HepG2 (cell line): ENCODE results near the gene SLC9A1. TPM values are rescaled to one million over a fixed set of nuclear protein-coding genes. Genes with fewer than 3 reads are reported as not detected.

ENCODE experiments used
- ATAD3A ChIP-seq: sonication (generic); formaldehyde crosslinking; IDR thresholded peaks from 2 replicates; pipeline ENCODE4 v1.4.0; 2020; ENCODE audit warnings: missing genetic modification reagents
- ATF2 ChIP-seq: sonication (generic); formaldehyde crosslinking; IDR thresholded peaks from 2 replicates; pipeline ENCODE4 v1.4.0; 2020; ENCODE audit warnings: missing genetic modification reagents
- KMT2A ChIP-seq: sonication (generic); formaldehyde crosslinking; IDR thresholded peaks from 2 replicates; pipeline ENCODE4 v1.4.0; 2020; ENCODE audit warnings: missing genetic modification reagents
- RAD21 ChIP-seq: fragments of 450-650 bp; formaldehyde crosslinking; IDR thresholded peaks from 2 replicates; pipeline ENCODE4 v1.5.0; 2020; ENCODE audit warnings: mild to moderate bottlenecking
- RFXAP ChIP-seq: sonication (generic); formaldehyde crosslinking; IDR thresholded peaks from 2 replicates; pipeline ENCODE4 v1.4.0; 2020; ENCODE audit warnings: missing genetic modification reagents, borderline replicate concordance
- SP1 ChIP-seq, 2 experiments: fragments of 450-650 bp in 1 of 2; sonication (generic) in 1 of 2; formaldehyde crosslinking in 1 of 2; IDR thresholded peaks; 2 replicates each; pipeline versions ENCODE4 v1.4.0 to v1.6.1; 2016 to 2020; ENCODE audit warnings: missing genetic modification reagents in 1 of 2
- SP4 ChIP-seq: sonication (generic); formaldehyde crosslinking; IDR thresholded peaks from 2 replicates; pipeline ENCODE4 v1.8.1; 2023; ENCODE audit warnings: mild to moderate bottlenecking, missing genetic modification reagents
- TCF7L2 ChIP-seq: IDR thresholded peaks from 2 replicates; pipeline ENCODE4 v1.6.1; 2011; ENCODE audit warnings: mild to moderate bottlenecking, low read depth, low read length, moderate library complexity
- ZNF10 ChIP-seq: sonication (generic); formaldehyde crosslinking; IDR thresholded peaks from 2 replicates; pipeline ENCODE4 v1.4.0; 2020; ENCODE audit warnings: mild to moderate bottlenecking, low read depth, missing genetic modification reagents, borderline replicate concordance
- ZNF367 ChIP-seq: sonication (generic); formaldehyde crosslinking; IDR thresholded peaks from 2 replicates; pipeline ENCODE4 v1.4.0; 2020; ENCODE audit warnings: missing genetic modification reagents, borderline replicate concordance
- polyA plus RNA-seq, 8 experiments: library from polyadenylated mRNA; depleted of rRNA in 3 of 8; stranded (reverse) in 7 of 8; unstranded in 1 of 8; fragments of >200 nt; fragmentation: Illumina TruSeq in 4 of 8; extraction: Trizol in 4 of 8; gene quantifications; 2 replicates each; pipeline versions ENCODE4 v1.2.1 to v1.2.3, GENCODE V29; 2011 to 2016; ENCODE audit warnings: low read depth in 4 of 8, missing spikeins in 1 of 8, mixed read lengths in 1 of 8; ENCODE audit not compliant: insufficient read depth in 1 of 8
- total RNA-seq, 5 experiments: library from RNA; depleted of rRNA; stranded (reverse); fragments of >200 nt; fragmentation: Illumina TruSeq; extraction: Trizol; gene quantifications; 2 replicates each; pipeline ENCODE4 v1.2.3, GENCODE V29; 2016; ENCODE audit warnings: low read depth in 1 of 5
- TF ChIP-seq, protein P1 (sequence below): sonication (generic); formaldehyde crosslinking; conservative IDR thresholded peaks from 2 replicates; pipeline ENCODE4 v1.5.0; 2020; ENCODE audit warnings: missing genetic modification reagents
- TF ChIP-seq, protein P2 (sequence below): sonication (generic); formaldehyde crosslinking; conservative IDR thresholded peaks from 2 replicates; pipeline ENCODE4 v1.8.0; 2022; ENCODE audit warnings: low read depth, missing genetic modification reagents
- TF ChIP-seq, protein P3 (sequence below): sonication (generic); formaldehyde crosslinking; IDR thresholded peaks from 2 replicates; pipeline ENCODE4 v1.5.0; 2020; ENCODE audit warnings: mild to moderate bottlenecking, missing genetic modification reagents, moderate library complexity
- TF ChIP-seq, protein P4 (sequence below): sonication (generic); formaldehyde crosslinking; IDR thresholded peaks from 2 replicates; pipeline ENCODE4 v1.5.1; 2020; ENCODE audit warnings: mild to moderate bottlenecking, missing genetic modification reagents, borderline replicate concordance

The SLC9A1 gene
- total and polyA plus RNA-seq, 2 of the 13 experiments (the other 11 are each of a cell fraction or from before 2014, with no cell fraction given) = 1.4 to 2.9 TPM

DNA sequence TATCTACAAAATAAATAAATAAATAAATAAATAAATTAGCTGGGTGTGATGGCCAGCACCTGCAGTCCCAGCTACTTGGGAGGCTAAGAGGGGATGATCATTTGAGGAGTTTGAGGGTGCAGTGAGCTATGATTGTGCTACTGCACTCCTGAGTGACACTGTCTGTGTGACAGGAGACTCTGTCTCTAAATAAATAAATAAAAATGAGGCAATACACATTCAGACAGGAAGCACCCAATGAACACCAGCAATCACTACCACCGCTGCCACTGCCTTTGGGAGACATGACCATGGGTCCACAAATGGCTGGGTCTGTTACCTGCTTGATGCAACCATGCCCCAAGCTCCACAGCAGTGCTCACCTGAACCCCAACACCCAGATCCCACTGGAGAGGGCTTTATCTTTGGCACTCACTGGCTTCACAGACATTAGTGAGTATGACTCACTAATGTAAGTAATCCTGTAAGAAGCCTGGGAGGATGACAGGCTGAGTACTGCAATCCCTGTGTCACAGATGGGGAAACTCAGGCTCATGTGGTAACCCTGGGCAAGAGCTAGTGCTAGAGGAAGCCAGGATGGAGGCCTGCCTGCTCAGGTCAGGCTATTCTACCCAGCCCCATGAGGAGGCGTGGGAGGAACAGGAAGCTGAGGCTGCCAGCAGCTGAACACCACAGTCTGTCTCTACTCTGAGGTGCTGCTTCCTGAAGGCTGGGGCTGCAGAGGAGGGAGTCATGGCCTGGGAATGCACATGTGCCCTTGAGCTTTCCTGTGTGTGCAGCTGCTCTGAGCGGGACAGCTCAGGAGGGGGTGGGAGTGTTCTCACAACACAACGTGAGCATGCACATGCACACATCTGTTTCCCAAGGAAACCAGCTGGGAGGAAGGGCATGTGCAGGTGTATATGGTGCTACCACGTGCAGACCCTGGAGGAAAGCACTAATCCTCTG lies 43.0 kb downstream of the SLC9A1 start (continued):
- TF ChIP-seq, protein P1, sequence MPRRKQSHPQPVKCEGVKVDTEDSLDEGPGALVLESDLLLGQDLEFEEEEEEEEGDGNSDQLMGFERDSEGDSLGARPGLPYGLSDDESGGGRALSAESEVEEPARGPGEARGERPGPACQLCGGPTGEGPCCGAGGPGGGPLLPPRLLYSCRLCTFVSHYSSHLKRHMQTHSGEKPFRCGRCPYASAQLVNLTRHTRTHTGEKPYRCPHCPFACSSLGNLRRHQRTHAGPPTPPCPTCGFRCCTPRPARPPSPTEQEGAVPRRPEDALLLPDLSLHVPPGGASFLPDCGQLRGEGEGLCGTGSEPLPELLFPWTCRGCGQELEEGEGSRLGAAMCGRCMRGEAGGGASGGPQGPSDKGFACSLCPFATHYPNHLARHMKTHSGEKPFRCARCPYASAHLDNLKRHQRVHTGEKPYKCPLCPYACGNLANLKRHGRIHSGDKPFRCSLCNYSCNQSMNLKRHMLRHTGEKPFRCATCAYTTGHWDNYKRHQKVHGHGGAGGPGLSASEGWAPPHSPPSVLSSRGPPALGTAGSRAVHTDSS (CRISPR knock-in tag) = no peak
- TF ChIP-seq ATAD3A (CRISPR knock-in tag) = no peak
- TF ChIP-seq ZNF367 (CRISPR knock-in tag) = no peak
- TF ChIP-seq, protein P2, sequence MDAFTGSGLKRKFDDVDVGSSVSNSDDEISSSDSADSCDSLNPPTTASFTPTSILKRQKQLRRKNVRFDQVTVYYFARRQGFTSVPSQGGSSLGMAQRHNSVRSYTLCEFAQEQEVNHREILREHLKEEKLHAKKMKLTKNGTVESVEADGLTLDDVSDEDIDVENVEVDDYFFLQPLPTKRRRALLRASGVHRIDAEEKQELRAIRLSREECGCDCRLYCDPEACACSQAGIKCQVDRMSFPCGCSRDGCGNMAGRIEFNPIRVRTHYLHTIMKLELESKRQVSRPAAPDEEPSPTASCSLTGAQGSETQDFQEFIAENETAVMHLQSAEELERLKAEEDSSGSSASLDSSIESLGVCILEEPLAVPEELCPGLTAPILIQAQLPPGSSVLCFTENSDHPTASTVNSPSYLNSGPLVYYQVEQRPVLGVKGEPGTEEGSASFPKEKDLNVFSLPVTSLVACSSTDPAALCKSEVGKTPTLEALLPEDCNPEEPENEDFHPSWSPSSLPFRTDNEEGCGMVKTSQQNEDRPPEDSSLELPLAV (CRISPR knock-in tag) = no peak
- TF ChIP-seq, protein P3, sequence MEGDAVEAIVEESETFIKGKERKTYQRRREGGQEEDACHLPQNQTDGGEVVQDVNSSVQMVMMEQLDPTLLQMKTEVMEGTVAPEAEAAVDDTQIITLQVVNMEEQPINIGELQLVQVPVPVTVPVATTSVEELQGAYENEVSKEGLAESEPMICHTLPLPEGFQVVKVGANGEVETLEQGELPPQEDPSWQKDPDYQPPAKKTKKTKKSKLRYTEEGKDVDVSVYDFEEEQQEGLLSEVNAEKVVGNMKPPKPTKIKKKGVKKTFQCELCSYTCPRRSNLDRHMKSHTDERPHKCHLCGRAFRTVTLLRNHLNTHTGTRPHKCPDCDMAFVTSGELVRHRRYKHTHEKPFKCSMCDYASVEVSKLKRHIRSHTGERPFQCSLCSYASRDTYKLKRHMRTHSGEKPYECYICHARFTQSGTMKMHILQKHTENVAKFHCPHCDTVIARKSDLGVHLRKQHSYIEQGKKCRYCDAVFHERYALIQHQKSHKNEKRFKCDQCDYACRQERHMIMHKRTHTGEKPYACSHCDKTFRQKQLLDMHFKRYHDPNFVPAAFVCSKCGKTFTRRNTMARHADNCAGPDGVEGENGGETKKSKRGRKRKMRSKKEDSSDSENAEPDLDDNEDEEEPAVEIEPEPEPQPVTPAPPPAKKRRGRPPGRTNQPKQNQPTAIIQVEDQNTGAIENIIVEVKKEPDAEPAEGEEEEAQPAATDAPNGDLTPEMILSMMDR (CRISPR knock-in tag) = peak; percentile 62
- no peak for TF ChIP-seq RFXAP (CRISPR knock-in tag)
- no peak for TF ChIP-seq TCF7L2
- TF ChIP-seq ATF2 (CRISPR knock-in tag) = no peak
- TF ChIP-seq SP1 (IDR thresholded peaks at IDR 0.05) = no peak
- TF ChIP-seq SP1 (CRISPR knock-in tag; IDR thresholded peaks at IDR 0.05) = no peak
- TF ChIP-seq ZNF10 (CRISPR knock-in tag) = no peak
- TF ChIP-seq RAD21 = peak; percentile 35; the same call in 1 of the 2 replicates
- no peak for TF ChIP-seq SP4
- TF ChIP-seq KMT2A = no peak
- TF ChIP-seq, protein P4, sequence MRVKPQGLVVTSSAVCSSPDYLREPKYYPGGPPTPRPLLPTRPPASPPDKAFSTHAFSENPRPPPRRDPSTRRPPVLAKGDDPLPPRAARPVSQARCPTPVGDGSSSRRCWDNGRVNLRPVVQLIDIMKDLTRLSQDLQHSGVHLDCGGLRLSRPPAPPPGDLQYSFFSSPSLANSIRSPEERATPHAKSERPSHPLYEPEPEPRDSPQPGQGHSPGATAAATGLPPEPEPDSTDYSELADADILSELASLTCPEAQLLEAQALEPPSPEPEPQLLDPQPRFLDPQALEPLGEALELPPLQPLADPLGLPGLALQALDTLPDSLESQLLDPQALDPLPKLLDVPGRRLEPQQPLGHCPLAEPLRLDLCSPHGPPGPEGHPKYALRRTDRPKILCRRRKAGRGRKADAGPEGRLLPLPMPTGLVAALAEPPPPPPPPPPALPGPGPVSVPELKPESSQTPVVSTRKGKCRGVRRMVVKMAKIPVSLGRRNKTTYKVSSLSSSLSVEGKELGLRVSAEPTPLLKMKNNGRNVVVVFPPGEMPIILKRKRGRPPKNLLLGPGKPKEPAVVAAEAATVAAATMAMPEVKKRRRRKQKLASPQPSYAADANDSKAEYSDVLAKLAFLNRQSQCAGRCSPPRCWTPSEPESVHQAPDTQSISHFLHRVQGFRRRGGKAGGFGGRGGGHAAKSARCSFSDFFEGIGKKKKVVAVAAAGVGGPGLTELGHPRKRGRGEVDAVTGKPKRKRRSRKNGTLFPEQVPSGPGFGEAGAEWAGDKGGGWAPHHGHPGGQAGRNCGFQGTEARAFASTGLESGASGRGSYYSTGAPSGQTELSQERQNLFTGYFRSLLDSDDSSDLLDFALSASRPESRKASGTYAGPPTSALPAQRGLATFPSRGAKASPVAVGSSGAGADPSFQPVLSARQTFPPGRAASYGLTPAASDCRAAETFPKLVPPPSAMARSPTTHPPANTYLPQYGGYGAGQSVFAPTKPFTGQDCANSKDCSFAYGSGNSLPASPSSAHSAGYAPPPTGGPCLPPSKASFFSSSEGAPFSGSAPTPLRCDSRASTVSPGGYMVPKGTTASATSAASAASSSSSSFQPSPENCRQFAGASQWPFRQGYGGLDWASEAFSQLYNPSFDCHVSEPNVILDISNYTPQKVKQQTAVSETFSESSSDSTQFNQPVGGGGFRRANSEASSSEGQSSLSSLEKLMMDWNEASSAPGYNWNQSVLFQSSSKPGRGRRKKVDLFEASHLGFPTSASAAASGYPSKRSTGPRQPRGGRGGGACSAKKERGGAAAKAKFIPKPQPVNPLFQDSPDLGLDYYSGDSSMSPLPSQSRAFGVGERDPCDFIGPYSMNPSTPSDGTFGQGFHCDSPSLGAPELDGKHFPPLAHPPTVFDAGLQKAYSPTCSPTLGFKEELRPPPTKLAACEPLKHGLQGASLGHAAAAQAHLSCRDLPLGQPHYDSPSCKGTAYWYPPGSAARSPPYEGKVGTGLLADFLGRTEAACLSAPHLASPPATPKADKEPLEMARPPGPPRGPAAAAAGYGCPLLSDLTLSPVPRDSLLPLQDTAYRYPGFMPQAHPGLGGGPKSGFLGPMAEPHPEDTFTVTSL (CRISPR knock-in tag) = no peak
